ENCODE data around the gene PCED1A.
"Not testable (repeated sequence)": the region's sequence is repeated elsewhere in the genome, so short reads cannot be mapped to it uniquely, and the experiment has no call there.

Gene PCED1A

GRCh38 chr20:2822073-2822472, 18.4 kb downstream of the PCED1A start:
- peak; percentile 64 for DNase-seq

- no peak for DNase-seq
These were observed 19.3 kb downstream of the PCED1A start for GRCh38 chr20:2820896-2821869.

GRCh38 chr20:2820084-2820895, 20.2 kb downstream of the PCED1A start:
- no peak for DNase-seq

GRCh38 chr20:2817891-2818595, 22.4 kb downstream of the PCED1A start:
- no peak for DNase-seq

GRCh38 chr20:2817341-2817726, 23.1 kb downstream of the PCED1A start:
- DNase-seq: no peak

- DNase-seq: no peak
These were observed 23.7 kb downstream of the PCED1A start for GRCh38 chr20:2816583-2817340.

GRCh38 chr20:2816030-2816582, 24.3 kb downstream of the PCED1A start, which contains the start of gene TMEM239:
Gene TMEM239 (plus strand): TSS chr20:2816364. CDS start chr20:2816555, 191 bp downstream.
- no peak for DNase-seq

- DNase-seq: no peak
These were observed 25.1 kb downstream of the PCED1A start for GRCh38 chr20:2815242-2815900.

GRCh38 chr20:2814587-2815051, 25.8 kb downstream of the PCED1A start, which contains the start of gene C20orf141:
Gene C20orf141 (plus strand): TSS chr20:2814987. CDS start chr20:2815185, 198 bp downstream.
- no peak for DNase-seq

- DNase-seq: no peak
These were observed 26.4 kb downstream of the PCED1A start for GRCh38 chr20:2814076-2814475.

- DNase-seq: no peak
These were observed 28.3 kb downstream of the PCED1A start for GRCh38 chr20:2812189-2812588.

- DNase-seq: no peak
These were observed 30.8 kb downstream of the PCED1A start for GRCh38 chr20:2809690-2810089.

GRCh38 chr20:2807929-2808328, 32.5 kb downstream of the PCED1A start:
- DNase-seq: not testable (repeated sequence)

- no peak for DNase-seq
These were observed 33.4 kb downstream of the PCED1A start for GRCh38 chr20:2807019-2807418.

GRCh38 chr20:2806351-2806701, 34.1 kb downstream of the PCED1A start:
- DNase-seq: no peak

GRCh38 chr20:2805689-2806350, 34.6 kb downstream of the PCED1A start:
- DNase-seq: no peak

- no peak for DNase-seq
These were observed 35.4 kb downstream of the PCED1A start for GRCh38 chr20:2804852-2805688.

GRCh38 chr20:2804041-2804828, 36.2 kb downstream of the PCED1A start:
- DNase-seq: no peak

- no peak for DNase-seq
These were observed 39.1 kb downstream of the PCED1A start for GRCh38 chr20:2801286-2801728.
